Epithelial cell of prostate (primary cell): ENCODE results near the gene AACS.
"Not testable (repeated sequence)": the region's sequence is repeated elsewhere in the genome, so short reads cannot be mapped to it uniquely, and the experiment has no call there.

Source experiments
- DNase-seq: peaks from one replicate; pipeline ENCODE4 v3.0.0-alpha.2; 2011; ENCODE audit warnings: low read depth, low spot score
- H3K27ac ChIP-seq: fragments of 450-650 bp; 2 replicates; pipeline ENCODE4 v1.5.1; 2017; ENCODE audit warnings: mild to moderate bottlenecking

Gene AACS

GRCh38 chr12:125089083-125089482, 23.8 kb downstream of the AACS start:
- no peak for DNase-seq
- H3K27ac ChIP-seq = no peak overlapping the region

- no peak overlapping the region for H3K27ac ChIP-seq
- DNase-seq = no peak
Measured at GRCh38 chr12:125089626-125090025, 24.4 kb downstream of the AACS start.

GRCh38 chr12:125090437-125090836, 25.2 kb downstream of the AACS start:
- DNase-seq = no peak
- H3K27ac ChIP-seq = no peak overlapping the region

- no peak overlapping the region for H3K27ac ChIP-seq
Measured at GRCh38 chr12:125091401-125091800, 26.2 kb downstream of the AACS start.

GRCh38 chr12:125092108-125092871, 27.1 kb downstream of the AACS start:
- no peak for DNase-seq
- peak overlapping the region; percentile 42 for H3K27ac ChIP-seq

More at GRCh38 chr12:125091401-125091800, 26.2 kb downstream of the AACS start:
- DNase-seq = no peak

GRCh38 chr12:125092872-125093680, 27.8 kb downstream of the AACS start:
- peak overlapping the region; percentile 42 for H3K27ac ChIP-seq

DNA sequence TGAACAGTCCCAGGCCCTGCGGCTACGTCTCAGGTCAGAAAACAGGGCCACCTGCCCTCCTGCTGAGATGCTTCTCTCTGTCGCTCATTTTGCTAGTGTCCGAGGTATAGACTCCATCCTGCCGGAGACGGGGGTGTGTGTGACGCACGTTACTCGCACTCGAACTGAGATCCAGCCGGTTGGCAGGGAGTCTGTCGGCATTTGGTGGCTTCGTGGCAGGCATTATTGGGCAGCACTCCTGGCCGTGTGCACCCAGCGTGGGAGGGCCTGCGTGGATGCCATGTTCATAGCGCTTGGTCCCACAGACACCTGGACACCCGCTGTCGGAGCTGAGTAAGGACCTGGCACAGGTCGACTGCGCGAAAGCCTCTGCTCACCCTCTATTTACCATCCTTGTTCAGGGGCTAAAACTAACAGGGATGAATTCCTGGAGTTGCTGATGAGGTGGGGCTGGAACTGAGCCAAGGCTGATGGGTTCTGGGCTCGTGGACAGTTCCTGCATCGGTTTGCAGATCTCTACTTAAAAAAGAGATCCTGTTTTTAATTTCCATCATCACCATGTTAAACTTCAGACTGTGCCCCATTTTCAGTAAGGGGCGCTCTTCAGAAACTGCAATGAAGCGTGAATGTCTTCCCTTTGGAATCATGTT, 28.6 kb downstream of the AACS start:
- no peak overlapping the region for H3K27ac ChIP-seq
- DNase-seq = no peak

More at GRCh38 chr12:125092872-125093680, 27.8 kb downstream of the AACS start:
- DNase-seq = peak; percentile 24

DNA sequence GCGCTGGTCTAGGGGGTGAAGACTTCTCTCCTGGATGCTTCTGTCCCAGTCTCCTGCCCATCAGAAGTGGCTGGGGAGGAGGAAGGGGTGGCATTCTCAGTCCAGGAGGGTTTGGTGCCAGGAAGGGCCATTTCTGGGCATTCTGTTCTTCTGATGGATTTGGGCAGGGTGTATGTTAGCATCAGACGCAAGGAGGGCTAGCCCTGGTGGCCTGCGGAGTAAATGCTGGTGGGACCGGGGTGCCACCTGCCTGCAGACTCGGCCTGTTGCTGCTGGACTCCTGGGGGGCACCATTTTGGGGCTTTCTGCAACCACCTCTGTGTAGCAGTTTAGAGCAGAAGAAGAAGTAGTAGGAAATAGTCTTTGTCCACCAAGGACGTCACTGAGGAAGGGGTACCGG, 31.7 kb downstream of the AACS start:
- H3K27ac ChIP-seq = no peak overlapping the region
- no peak for DNase-seq

GRCh38 chr12:125097427-125097826, 32.2 kb downstream of the AACS start:
- H3K27ac ChIP-seq = no peak overlapping the region
- DNase-seq = no peak

DNA sequence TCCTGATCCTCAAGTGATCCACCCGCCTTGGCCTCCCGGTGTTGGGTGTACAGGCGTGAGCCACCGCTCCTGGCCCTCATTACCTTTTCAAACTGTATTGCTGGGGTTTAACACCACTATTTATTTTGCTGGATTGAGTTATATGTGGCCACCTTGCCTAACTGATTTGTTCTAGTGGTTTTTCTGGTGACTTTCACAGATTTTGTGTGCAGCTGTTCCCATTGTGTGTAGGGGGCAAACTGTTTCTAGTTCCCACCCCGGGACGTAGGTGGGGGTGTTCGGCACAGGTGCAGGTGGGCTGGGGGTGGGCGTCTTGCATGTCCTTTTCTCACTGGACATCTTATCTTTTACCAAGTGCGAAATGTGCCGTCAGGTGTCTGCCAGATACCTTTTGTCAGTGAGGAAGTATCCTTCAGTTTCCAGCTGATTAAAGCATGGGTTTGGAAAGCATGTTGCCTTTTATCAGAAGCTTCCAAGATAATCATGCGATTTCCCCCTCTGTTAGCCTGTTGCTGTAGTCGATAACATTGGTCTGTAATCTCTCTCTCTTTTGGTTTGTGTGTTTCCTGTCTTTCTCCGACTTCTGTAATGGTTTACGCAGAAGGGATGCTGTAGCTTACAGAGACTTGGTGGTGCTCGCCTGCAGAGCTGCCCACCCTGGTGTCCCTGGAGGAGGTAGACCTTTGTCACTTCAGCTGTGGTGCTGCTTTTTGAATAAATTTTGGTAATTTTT, 33.6 kb downstream of the AACS start:
- no peak overlapping the region for H3K27ac ChIP-seq
- no peak for DNase-seq

GRCh38 chr12:125099409-125099782, 34.2 kb downstream of the AACS start:
- H3K27ac ChIP-seq = no peak overlapping the region
- DNase-seq = no peak

GRCh38 chr12:125100551-125101434, 35.6 kb downstream of the AACS start:
- DNase-seq = peak; percentile 22
- no peak overlapping the region for H3K27ac ChIP-seq

GRCh38 chr12:125104982-125105381, 39.7 kb downstream of the AACS start:
- DNase-seq = no peak
- no peak overlapping the region for H3K27ac ChIP-seq

- no peak overlapping the region for H3K27ac ChIP-seq
- no peak for DNase-seq
Measured at GRCh38 chr12:125105600-125105999, 40.4 kb downstream of the AACS start.

- H3K27ac ChIP-seq = peak overlapping the region; percentile 13
Measured at GRCh38 chr12:125110641-125111360, 45.6 kb downstream of the AACS start.

GRCh38 chr12:125111403-125111802, 46.2 kb downstream of the AACS start:
- DNase-seq = no peak
- no peak overlapping the region for H3K27ac ChIP-seq

More at GRCh38 chr12:125110641-125111360, 45.6 kb downstream of the AACS start:
- DNase-seq = no peak

- not testable (repeated sequence) for H3K27ac ChIP-seq, DNase-seq
Measured at GRCh38 chr12:125112614-125113013, 47.4 kb downstream of the AACS start.

DNA sequence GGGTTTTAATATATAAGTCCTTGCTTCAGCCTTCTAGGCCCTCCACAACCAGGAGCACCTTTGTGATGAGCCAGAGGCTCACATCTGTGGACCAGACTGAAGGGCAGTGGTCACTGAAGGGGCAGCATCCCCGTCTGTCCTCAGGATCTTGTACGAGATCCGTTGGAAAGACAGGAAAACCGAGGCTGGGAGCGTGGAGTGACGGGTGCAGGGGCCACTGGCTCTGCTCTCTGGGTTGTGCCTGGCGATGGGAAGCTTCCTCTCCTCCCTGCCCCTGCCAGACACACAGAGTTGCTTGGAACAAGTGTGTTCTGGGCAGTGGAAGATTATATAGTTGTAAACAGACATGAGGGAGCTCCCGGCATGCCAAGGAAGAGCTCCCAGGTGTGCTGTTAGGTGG, 48.0 kb downstream of the AACS start:
- no peak for DNase-seq
- no peak overlapping the region for H3K27ac ChIP-seq

GRCh38 chr12:125113789-125114188, 48.6 kb downstream of the AACS start:
- no peak for DNase-seq
- H3K27ac ChIP-seq = no peak overlapping the region
